ENCODE data around the gene ATP9B.

- TF ChIP-seq CTCF (IDR thresholded peaks at IDR 0.05 in 8 of 11, conservative IDR thresholded peaks at IDR 0.05 in 3 of 11) = no peak
- TF ChIP-seq POLR2AphosphoS5 (IDR thresholded peaks at IDR 0.05) = no peak
These were observed 318.4 kb downstream of the ATP9B start for GRCh38 chr18:79387615-79388014.

All from spleen (tissue), 7 donors.